K562 (cell line): ENCODE data around the gene ZNF292. TPM values are rescaled to one million over a fixed set of nuclear protein-coding genes. Genes with fewer than 3 reads are reported as not detected.

Experiments
- ATAC-seq: fragments of 200-7000 bp; cut with Tn5 transposase; 3 replicates; pipeline ENCODE4 v1.9.1; 2020; ENCODE audit warnings: moderate library complexity
- BruUV-seq: library from RNA; stranded (reverse); fragments of 400-500 nt; replicated peaks from 2 replicates; lab custom pipeline; 2021; lab: Mats Ljungman, UMichigan
- CTCF ChIA-PET: fragments of 300-600 bp; formaldehyde crosslinking; extraction: SDS; loops from one replicate; lab custom pipeline; 2021; ENCODE audit warnings: low intra/inter-chr PET ratio; lab: Yijun Ruan, JAX
- POLR2A ChIA-PET: fragments of 300-600, 350-650 bp; sonication (Branson Sonifier 250); formaldehyde crosslinking; extraction: SDS; loops from one replicate; lab custom pipeline; 2021; ENCODE audit warnings: antibody characterized with exemption, inconsistent platforms; lab: Yijun Ruan, JAX
- DNase-seq, 4 experiments: peaks; one replicate each; pipeline versions ENCODE4 v3.0.0 to v3.0.0-alpha.2; 2011 to 2018; ENCODE audit warnings: low spot score in 3 of 4, mixed read lengths in 3 of 4; ENCODE audit errors: extremely low read depth in 1 of 4
- FAIRE-seq: peaks from 2 replicates; lab custom pipeline; 2011; peaks lifted over from hg19 to GRCh38; lab: Jason Lieb, UNC
- H2AFZ ChIP-seq: 2 replicates; pipeline ENCODE4 v1.6.0; 2011; ENCODE audit warnings: low read depth, low read length, control low read depth, inconsistent platforms
- H3K27ac ChIP-seq: fragments of 200-600 bp; 3 replicates; pipeline ENCODE4 v1.8.0; 2011; ENCODE audit warnings: low read depth, mild to moderate bottlenecking, control low read depth, inconsistent platforms, low read length, moderate library complexity, mixed read lengths; ENCODE audit errors: extremely low read depth
- H3K27me3 ChIP-seq, 2 experiments: fragments of 300-600 bp in 1 of 2; 2 replicates in 1 of 2; 3 replicates in 1 of 2; pipeline versions ENCODE4 v1.6.0 to v1.8.0; 2011; ENCODE audit warnings: inconsistent platforms in 2 of 2, low read length in 2 of 2, mild to moderate bottlenecking in 1 of 2, mixed read lengths in 1 of 2, moderate library complexity in 1 of 2; ENCODE audit not compliant: control insufficient read depth in 2 of 2, insufficient read depth in 2 of 2
- H3K36me3 ChIP-seq: fragments of 300-600 bp; 3 replicates; pipeline ENCODE4 v1.8.0; 2011; ENCODE audit warnings: mild to moderate bottlenecking, low read length, inconsistent platforms; ENCODE audit not compliant: control insufficient read depth, insufficient read depth
- H3K4me1 ChIP-seq, 2 experiments: fragments of 200-600 bp in 1 of 2; replicated peaks in 1 of 2; 2 replicates in 1 of 2; 3 replicates in 1 of 2; pipeline versions ENCODE4 v1.5.1 to v1.8.0; 2011; ENCODE audit warnings: inconsistent platforms in 2 of 2, low read length in 2 of 2, mild to moderate bottlenecking in 1 of 2, mixed read lengths in 1 of 2, moderate library complexity in 1 of 2; ENCODE audit not compliant: control insufficient read depth in 2 of 2, insufficient read depth in 2 of 2
- H3K4me2 ChIP-seq: 2 replicates; pipeline ENCODE4 v1.6.1; 2011; ENCODE audit warnings: low read length, control low read depth, inconsistent platforms, mixed read lengths; ENCODE audit not compliant: insufficient read depth
- H3K4me3 ChIP-seq: fragments of 200-600 bp; sonication (generic), shearing (Covaris generic); 2 replicates; pipeline ENCODE4 v1.5.1; 2016; ENCODE audit warnings: control low read depth, inconsistent platforms
- H3K79me2 ChIP-seq: fragments of 200-600 bp; 3 replicates; pipeline ENCODE4 v1.8.0; 2011; ENCODE audit warnings: low read length, inconsistent platforms; ENCODE audit not compliant: control insufficient read depth, insufficient read depth
- H3K9ac ChIP-seq, 2 experiments: 2 replicates each; pipeline versions ENCODE4 v1.6.0 to v1.6.1; 2011; ENCODE audit warnings: low read depth in 2 of 2, low read length in 2 of 2, control low read depth in 1 of 2, inconsistent platforms in 1 of 2, mild to moderate bottlenecking in 1 of 2, mixed read lengths in 1 of 2; ENCODE audit not compliant: insufficient read depth in 1 of 2
- H3K9me1 ChIP-seq: one replicate; pipeline ENCODE4 v1.6.0; 2011; ENCODE audit warnings: inconsistent platforms, mild to moderate bottlenecking, low read length, moderate library complexity; ENCODE audit not compliant: control insufficient read depth, insufficient read depth
- H3K9me3 ChIP-seq: replicated peaks from 2 replicates; pipeline ENCODE4 v1.5.1; 2011; ENCODE audit warnings: low read depth, low read length, inconsistent platforms; ENCODE audit not compliant: control insufficient read depth, insufficient read depth
- H4K20me1 ChIP-seq: replicated peaks from 2 replicates; pipeline ENCODE4 v1.6.1; 2011; ENCODE audit warnings: low read length, inconsistent platforms, mixed read lengths; ENCODE audit not compliant: control insufficient read depth, insufficient read depth
- CEBPB ChIP-seq: fragments of 450-650 bp; IDR thresholded peaks from 2 replicates; pipeline ENCODE4 v1.6.1; 2016; ENCODE audit warnings: missing genetic modification characterization, missing compliant biosample characterization
- CHCHD3 ChIP-seq: fragments of 250-450 bp; sonication (Bioruptor Pico); IDR thresholded peaks from 2 replicates; pipeline ENCODE4 v2.1.2; 2022; ENCODE audit warnings: mild to moderate bottlenecking
- CHD2 ChIP-seq: IDR thresholded peaks from 2 replicates; pipeline ENCODE4 v1.6.1; 2011; ENCODE audit warnings: low read depth, low read length
- DACH1 ChIP-seq: fragments of 450-650 bp; IDR thresholded peaks from 2 replicates; pipeline ENCODE4 v1.6.1; 2018; ENCODE audit not compliant: partially characterized antibody
- KAT2B ChIP-seq: IDR thresholded peaks from one replicate; pipeline ENCODE4 v1.6.1; 2012; ENCODE audit warnings: low read depth, mild to moderate bottlenecking, control low read depth, inconsistent platforms, low read length, moderate library complexity
- NCOA4 ChIP-seq: fragments of 450-650 bp; IDR thresholded peaks from 2 replicates; pipeline ENCODE4 v1.6.1; 2018; ENCODE audit warnings: mild to moderate bottlenecking; ENCODE audit not compliant: partially characterized antibody
- NEUROD1 ChIP-seq: fragments of 150-350 bp; IDR thresholded peaks from 2 replicates; pipeline ENCODE4 v1.6.1; 2014; ENCODE audit warnings: borderline replicate concordance, low read length, low read depth; ENCODE audit not compliant: partially characterized antibody
- ZBTB1 ChIP-seq: sonication (generic); formaldehyde crosslinking; IDR thresholded peaks from 2 replicates; pipeline ENCODE4 v1.8.1; 2023; ENCODE audit warnings: missing genetic modification reagents, low read depth, mild to moderate bottlenecking, borderline replicate concordance
- ZNF24 ChIP-seq: fragments of 450-650 bp; IDR thresholded peaks from 2 replicates; pipeline ENCODE4 v1.6.1; 2016
- WGBS: fragments of 100-300 bp; shearing (Covaris generic); methylation state at CpG from one replicate; pipeline ENCODE4 v1.1.6; 2016; ENCODE audit warnings: low coverage, mixed read lengths; ENCODE audit not compliant: insufficient coverage; ENCODE audit errors: missing lambda C conversion rate; 5-methylcytosine and 5-hydroxymethylcytosine counted together
- in situ Hi-C: fragments of 300-500 bp; cut with MboI; formaldehyde crosslinking; loops from 4 replicates; pipeline ENCODE4 v1.15.0; 2018; ENCODE audit warnings: inconsistent platforms, mixed read lengths
- intact Hi-C: fragments of 100-400 bp; cut with micrococcal nuclease; formaldehyde crosslinking; loops from 2 replicates; pipeline ENCODE4 v1.14.2; 2022
- polyA plus RNA-seq, 8 experiments: library from polyadenylated mRNA; depleted of rRNA in 4 of 8; stranded (reverse) in 5 of 8; unstranded in 3 of 8; fragments of >200 nt; fragmentation: Nextera tagmentation in 2 of 8; fragmentation: Illumina TruSeq in 1 of 8; extraction: Ambion mirVana in 2 of 8; extraction: Trizol in 1 of 8; gene quantifications; 2 replicates each; pipeline versions ENCODE4 v1.2.1 to v1.2.3, GENCODE V29; 2011 to 2014; ENCODE audit warnings: inconsistent platforms in 1 of 8, missing spikeins in 1 of 8
- total RNA-seq, 7 experiments: library from RNA; depleted of rRNA in 6 of 7; stranded (reverse); fragments of >200 nt in 6 of 7; fragmentation: Illumina TruSeq in 2 of 7; extraction: Trizol in 2 of 7; gene quantifications; 2 replicates each; pipeline versions ENCODE4 v1.2.1 to v1.2.3, GENCODE V29; 2011 to 2021; ENCODE audit warnings: low replicate concordance in 1 of 7
- TF ChIP-seq, protein P1 (sequence below): fragments of 450-650 bp; formaldehyde crosslinking; IDR thresholded peaks from 2 replicates; pipeline ENCODE4 v1.4.0; 2020; ENCODE audit warnings: mild to moderate bottlenecking
- TF ChIP-seq, protein P2 (sequence below), 3 experiments: fragments of 200-800 bp in 1 of 3; fragments of 250-450 bp in 1 of 3; fragments of 450-650 bp in 1 of 3; sonication (Bioruptor Pico) in 1 of 3; sonication (Bioruptor generic) in 1 of 3; formaldehyde crosslinking in 1 of 3; IDR thresholded peaks; 2 replicates each; pipeline versions ENCODE4 v1.6.1 to v1.8.0; 2016 to 2022; ENCODE audit warnings: mild to moderate bottlenecking in 2 of 3, missing genetic modification characterization in 2 of 3, missing compliant biosample characterization in 1 of 3, moderate library complexity in 1 of 3
- TF ChIP-seq, protein P3 (sequence below): sonication (generic); formaldehyde crosslinking; IDR thresholded peaks from 2 replicates; pipeline ENCODE4 v1.8.1; 2023; ENCODE audit warnings: mild to moderate bottlenecking, missing genetic modification reagents

The ZNF292 gene
- total and polyA plus RNA-seq, 9 of the 15 experiments (the other 6 are each of a cell fraction or from before 2014, with no cell fraction given): 4.4 to 17.1 (median 12.8) TPM

DNA sequence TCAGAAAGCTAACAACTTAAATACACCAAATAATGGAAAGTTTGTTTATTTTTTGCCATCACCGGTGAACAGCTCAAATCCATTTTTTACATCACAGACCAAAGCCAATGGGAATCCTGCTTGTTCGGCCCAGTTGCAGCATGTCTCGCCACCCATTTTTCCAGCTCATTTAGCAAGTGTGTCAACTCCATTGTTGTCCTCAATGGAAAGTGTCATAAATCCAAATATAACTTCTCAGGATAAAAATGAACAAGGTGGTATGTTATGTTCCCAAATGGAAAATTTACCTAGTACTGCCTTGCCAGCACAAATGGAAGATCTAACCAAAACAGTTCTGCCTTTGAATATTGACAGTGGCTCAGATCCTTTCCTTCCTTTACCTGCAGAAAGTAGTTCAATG lies 101.7 kb downstream of the ZNF292 start:
- Histone ChIP-seq H3K4me2 (no peak overlapping the region), H2AFZ (no peak overlapping the region), H3K9me3 (peaks cover 17% of the 10 kb centered on the region), H3K4me1 (no peaks in the 10 kb centered on the region), H3K27me3 (no peaks in the 10 kb centered on the region), H3K27ac (no peak overlapping the region), H3K36me3 (peaks cover 31% of the 10 kb centered on the region), H3K9me1 (no peaks in the 10 kb centered on the region), H3K79me2 (no peaks in the 10 kb centered on the region), H3K9ac (no peak overlapping the region), H3K4me3 (no peak overlapping the region), H4K20me1 (no peaks in the 10 kb centered on the region)
- ATAC-seq: no peak
- in situ Hi-C loops (loop anchor here (10.0 kb wide), 1 partner anchor 182 kb away; no protein-coding TSS in a partner anchor), intact Hi-C loops (no loop called here)
- DNase-seq: no peak
- FAIRE-seq: no peak
- TF ChIP-seq, protein P1, sequence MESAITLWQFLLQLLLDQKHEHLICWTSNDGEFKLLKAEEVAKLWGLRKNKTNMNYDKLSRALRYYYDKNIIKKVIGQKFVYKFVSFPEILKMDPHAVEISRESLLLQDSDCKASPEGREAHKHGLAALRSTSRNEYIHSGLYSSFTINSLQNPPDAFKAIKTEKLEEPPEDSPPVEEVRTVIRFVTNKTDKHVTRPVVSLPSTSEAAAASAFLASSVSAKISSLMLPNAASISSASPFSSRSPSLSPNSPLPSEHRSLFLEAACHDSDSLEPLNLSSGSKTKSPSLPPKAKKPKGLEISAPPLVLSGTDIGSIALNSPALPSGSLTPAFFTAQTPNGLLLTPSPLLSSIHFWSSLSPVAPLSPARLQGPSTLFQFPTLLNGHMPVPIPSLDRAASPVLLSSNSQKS: no peak
- TF ChIP-seq ZBTB1 (no peak), NCOA4 (no peak), NEUROD1 (no peak), CEBPB (tag) (no peak), KAT2B (no peak), ZNF24 (no peak), CHD2 (no peak), DACH1 (no peak), CHCHD3 (CRISPR knock-in tag) (no peak)
- TF ChIP-seq, protein P2, sequence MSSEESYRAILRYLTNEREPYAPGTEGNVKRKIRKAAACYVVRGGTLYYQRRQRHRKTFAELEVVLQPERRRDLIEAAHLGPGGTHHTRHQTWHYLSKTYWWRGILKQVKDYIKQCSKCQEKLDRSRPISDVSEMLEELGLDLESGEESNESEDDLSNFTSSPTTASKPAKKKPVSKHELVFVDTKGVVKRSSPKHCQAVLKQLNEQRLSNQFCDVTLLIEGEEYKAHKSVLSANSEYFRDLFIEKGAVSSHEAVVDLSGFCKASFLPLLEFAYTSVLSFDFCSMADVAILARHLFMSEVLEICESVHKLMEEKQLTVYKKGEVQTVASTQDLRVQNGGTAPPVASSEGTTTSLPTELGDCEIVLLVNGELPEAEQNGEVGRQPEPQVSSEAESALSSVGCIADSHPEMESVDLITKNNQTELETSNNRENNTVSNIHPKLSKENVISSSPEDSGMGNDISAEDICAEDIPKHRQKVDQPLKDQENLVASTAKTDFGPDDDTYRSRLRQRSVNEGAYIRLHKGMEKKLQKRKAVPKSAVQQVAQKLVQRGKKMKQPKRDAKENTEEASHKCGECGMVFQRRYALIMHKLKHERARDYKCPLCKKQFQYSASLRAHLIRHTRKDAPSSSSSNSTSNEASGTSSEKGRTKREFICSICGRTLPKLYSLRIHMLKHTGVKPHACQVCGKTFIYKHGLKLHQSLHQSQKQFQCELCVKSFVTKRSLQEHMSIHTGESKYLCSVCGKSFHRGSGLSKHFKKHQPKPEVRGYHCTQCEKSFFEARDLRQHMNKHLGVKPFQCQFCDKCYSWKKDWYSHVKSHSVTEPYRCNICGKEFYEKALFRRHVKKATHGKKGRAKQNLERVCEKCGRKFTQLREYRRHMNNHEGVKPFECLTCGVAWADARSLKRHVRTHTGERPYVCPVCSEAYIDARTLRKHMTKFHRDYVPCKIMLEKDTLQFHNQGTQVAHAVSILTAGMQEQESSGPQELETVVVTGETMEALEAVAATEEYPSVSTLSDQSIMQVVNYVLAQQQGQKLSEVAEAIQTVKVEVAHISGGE (CRISPR knock-in tag; IDR thresholded peaks at IDR 0.05): no peak
- TF ChIP-seq, protein P3, sequence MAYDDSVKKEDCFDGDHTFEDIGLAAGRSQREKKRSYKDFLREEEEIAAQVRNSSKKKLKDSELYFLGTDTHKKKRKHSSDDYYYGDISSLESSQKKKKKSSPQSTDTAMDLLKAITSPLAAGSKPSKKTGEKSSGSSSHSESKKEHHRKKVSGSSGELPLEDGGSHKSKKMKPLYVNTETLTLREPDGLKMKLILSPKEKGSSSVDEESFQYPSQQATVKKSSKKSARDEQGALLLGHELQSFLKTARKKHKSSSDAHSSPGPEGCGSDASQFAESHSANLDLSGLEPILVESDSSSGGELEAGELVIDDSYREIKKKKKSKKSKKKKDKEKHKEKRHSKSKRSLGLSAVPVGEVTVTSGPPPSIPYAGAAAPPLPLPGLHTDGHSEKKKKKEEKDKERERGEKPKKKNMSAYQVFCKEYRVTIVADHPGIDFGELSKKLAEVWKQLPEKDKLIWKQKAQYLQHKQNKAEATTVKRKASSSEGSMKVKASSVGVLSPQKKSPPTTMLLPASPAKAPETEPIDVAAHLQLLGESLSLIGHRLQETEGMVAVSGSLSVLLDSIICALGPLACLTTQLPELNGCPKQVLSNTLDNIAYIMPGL (CRISPR knock-in tag): no peak
- WGBS: 100% methylated on average over 3 of the region's 3 CpGs
- CTCF ChIA-PET: no interaction called here
- POLR2A ChIA-PET: interaction anchor here (1.6 kb wide), 1 partner anchor 9 kb away, joined by 6 read pairs; no protein-coding TSS in a partner anchor
- no TSS peak for BruUV-seq
